Peyer's patch (tissue), 4 donors: Measurements from ENCODE around the gene KRTAP4-3. TPM values are rescaled to one million over a fixed set of nuclear protein-coding genes. Genes with fewer than 3 reads are reported as not detected.
"Not testable (repeated sequence)": the region's sequence is repeated elsewhere in the genome, so short reads cannot be mapped to it uniquely, and the experiment has no call there.

Source experiments
- DNase-seq, 3 donors: peaks; one replicate each; pipeline ENCODE4 v3.0.0-alpha.2; 2017 to 2019
- H3K27ac ChIP-seq, 4 donors: fragments of 200-600 bp; sonication (generic); one replicate each; pipeline ENCODE4 v1.5.1; 2016 to 2019
- H3K27me3 ChIP-seq, 2 donors: fragments of 200-600 bp; sonication (generic); one replicate each; pipeline ENCODE4 v1.5.1; 2019
- H3K36me3 ChIP-seq, 3 donors: fragments of 200-600 bp; sonication (generic); one replicate each; pipeline ENCODE4 v1.5.1; 2016 to 2019
- H3K4me1 ChIP-seq, 4 donors: fragments of 200-600 bp; sonication (generic); one replicate each; pipeline ENCODE4 v1.5.1; 2016 to 2019
- H3K4me3 ChIP-seq, 4 donors: fragments of 200-600 bp; sonication (generic); 1 replicate in 3 of 4; 2 replicates in 1 of 4; pipeline ENCODE4 v1.5.1; 2016 to 2019; ENCODE audit warnings: mild to moderate bottlenecking in 1 of 4
- H3K9me3 ChIP-seq, 4 donors: fragments of 200-600 bp; sonication (generic); one replicate each; pipeline ENCODE4 v1.5.1; 2016 to 2019; ENCODE audit warnings: mild to moderate bottlenecking in 1 of 4
- POLR2A ChIP-seq, 2 donors: fragments of 450-650 bp; IDR thresholded peaks; one replicate each; pipeline ENCODE4 v1.5.1; 2017; ENCODE audit warnings: antibody characterized with exemption in 2 of 2, mild to moderate bottlenecking in 2 of 2, moderate library complexity in 2 of 2
- total RNA-seq, 4 donors: library from RNA; depleted of rRNA; stranded (reverse); fragments of >200 nt; gene quantifications; one replicate each; pipeline ENCODE4 v1.1.0, GENCODE V29; 2016
- TF ChIP-seq, protein P1 (sequence below), 6 experiments: fragments of 450-650 bp in 4 of 6; fragments of 200-600 bp in 2 of 6; sonication (generic) in 1 of 6; IDR thresholded peaks; one replicate each; pipeline ENCODE4 v1.5.1; 2017 to 2019; ENCODE audit warnings: antibody characterized with exemption in 6 of 6, mild to moderate bottlenecking in 3 of 6, moderate library complexity in 1 of 6

The KRTAP4-3 gene
- total RNA-seq, 4 donors from 2014 or later: not detected

DNA sequence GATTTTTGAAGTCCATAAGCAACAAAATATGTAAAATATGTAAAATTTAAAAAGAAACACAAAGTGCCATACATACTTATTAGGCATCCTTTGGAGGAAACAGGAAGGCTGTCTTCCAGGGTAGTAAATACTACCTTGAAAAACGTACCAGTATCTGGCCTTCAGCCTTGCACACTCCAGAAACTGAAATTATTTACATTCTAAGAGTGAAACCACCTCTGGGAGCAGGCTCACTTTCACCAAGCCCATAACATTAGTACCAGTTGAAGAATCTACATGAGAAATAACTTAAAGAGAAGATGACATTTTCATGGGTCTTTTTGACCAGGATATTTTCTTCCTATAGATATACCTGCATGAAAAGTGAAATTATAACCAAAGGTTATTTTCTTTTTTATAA, 28.0 kb upstream of the KRTAP4-3 start:
- H3K4me3 ChIP-seq: no peak overlapping the region
- DNase-seq: no peak
- H3K9me3 ChIP-seq: no peaks in the 10 kb centered on the region
- TF ChIP-seq, protein P1, sequence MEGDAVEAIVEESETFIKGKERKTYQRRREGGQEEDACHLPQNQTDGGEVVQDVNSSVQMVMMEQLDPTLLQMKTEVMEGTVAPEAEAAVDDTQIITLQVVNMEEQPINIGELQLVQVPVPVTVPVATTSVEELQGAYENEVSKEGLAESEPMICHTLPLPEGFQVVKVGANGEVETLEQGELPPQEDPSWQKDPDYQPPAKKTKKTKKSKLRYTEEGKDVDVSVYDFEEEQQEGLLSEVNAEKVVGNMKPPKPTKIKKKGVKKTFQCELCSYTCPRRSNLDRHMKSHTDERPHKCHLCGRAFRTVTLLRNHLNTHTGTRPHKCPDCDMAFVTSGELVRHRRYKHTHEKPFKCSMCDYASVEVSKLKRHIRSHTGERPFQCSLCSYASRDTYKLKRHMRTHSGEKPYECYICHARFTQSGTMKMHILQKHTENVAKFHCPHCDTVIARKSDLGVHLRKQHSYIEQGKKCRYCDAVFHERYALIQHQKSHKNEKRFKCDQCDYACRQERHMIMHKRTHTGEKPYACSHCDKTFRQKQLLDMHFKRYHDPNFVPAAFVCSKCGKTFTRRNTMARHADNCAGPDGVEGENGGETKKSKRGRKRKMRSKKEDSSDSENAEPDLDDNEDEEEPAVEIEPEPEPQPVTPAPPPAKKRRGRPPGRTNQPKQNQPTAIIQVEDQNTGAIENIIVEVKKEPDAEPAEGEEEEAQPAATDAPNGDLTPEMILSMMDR (IDR thresholded peaks at IDR 0.05): no peak
- TF ChIP-seq POLR2A (IDR thresholded peaks at IDR 0.05): no peak
- H3K27me3 ChIP-seq: no peaks in the 10 kb centered on the region
- H3K36me3 ChIP-seq: no peaks in the 10 kb centered on the region
- no peaks in the 10 kb centered on the region for H3K4me1 ChIP-seq
- H3K27ac ChIP-seq: no peak overlapping the region

DNA sequence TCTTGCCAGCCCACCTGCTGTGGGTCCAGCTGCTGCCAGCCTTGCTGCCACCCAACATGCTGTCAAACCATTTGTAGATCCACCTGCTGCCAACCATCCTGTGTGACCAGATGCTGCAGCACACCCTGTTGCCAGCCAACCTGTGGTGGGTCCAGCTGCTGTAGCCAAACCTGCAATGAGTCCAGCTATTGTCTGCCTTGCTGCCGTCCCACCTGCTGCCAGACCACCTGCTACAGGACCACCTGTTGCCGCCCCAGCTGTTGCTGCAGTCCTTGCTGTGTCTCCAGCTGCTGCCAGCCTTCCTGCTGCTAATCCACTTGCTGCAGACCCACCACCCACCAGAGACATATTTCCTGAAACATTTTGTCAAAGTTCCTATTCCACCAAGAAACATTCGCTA, 22.3 kb upstream of the KRTAP4-3 start:
- Histone ChIP-seq H3K36me3 (no peaks in the 10 kb centered on the region), H3K27ac (no peak overlapping the region), H3K4me3 (no peak overlapping the region), H3K4me1 (no peaks in the 10 kb centered on the region), H3K9me3 (no peaks in the 10 kb centered on the region), H3K27me3 (no peaks in the 10 kb centered on the region)
- TF ChIP-seq, protein P1 (IDR thresholded peaks at IDR 0.05): no peak
- TF ChIP-seq POLR2A (IDR thresholded peaks at IDR 0.05): no peak
- no peak for DNase-seq

DNA sequence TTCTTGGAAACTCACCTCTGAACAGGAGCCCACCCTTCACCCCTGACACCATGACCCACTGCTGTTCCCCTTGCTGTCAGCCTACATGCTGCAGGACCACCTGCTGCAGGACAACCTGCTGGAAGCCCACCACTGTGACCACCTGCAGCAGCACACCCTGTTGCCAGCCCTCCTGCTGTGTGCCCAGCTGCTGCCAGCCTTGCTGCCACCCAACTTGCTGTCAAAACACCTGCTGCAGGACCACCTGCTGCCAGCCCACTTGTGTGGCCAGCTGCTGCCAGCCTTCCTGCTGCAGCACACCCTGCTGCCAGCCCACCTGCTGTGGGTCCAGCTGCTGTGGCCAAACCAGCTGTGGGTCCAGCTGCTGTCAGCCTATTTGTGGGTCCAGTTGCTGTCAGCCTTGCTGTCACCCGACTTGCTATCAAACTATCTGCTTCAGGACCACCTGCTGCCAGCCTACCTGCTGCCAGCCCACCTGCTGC, 21.9 kb upstream of the KRTAP4-3 start, which contains the start of gene KRTAP9-1:
Gene KRTAP9-1, plus strand, starts transcription at position 51 of the 482 bp plus-strand sequence. Its CDS starts 0 bp downstream, at position 51.
- not testable (repeated sequence) for H3K36me3 ChIP-seq, H3K27me3 ChIP-seq, H3K4me1 ChIP-seq, H3K9me3 ChIP-seq, H3K4me3 ChIP-seq, DNase-seq, H3K27ac ChIP-seq

DNA sequence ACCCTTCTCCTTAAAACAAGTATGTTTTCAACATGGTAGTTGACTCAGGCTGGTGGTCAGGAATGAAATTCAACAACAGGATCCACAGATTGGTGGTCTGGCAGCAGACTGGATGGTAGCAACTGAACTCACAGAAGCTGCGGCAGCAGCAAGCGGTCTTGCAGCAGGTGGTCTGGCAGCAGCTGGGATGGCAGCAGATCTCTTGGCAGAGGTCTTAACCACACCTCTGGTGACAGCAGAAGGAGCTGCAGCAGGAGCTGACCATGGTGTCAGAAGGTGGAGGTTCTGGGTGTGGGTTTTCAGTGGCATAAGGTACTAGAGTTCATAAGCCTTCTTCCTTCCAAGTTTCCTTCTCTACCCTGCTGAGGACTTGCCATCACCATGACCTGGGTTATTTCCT, 18.9 kb upstream of the KRTAP4-3 start:
- Histone ChIP-seq H3K36me3 (no peaks in the 10 kb centered on the region), H3K4me3 (no peak overlapping the region), H3K27ac (no peak overlapping the region), H3K9me3 (no peaks in the 10 kb centered on the region), H3K27me3 (no peaks in the 10 kb centered on the region), H3K4me1 (peaks cover 0 to 6% (median 0%) of the 10 kb centered on the region in 4 donors)
- no peak for TF ChIP-seq POLR2A (IDR thresholded peaks at IDR 0.05)
- TF ChIP-seq, protein P1 (IDR thresholded peaks at IDR 0.05): no peak
- no peak for DNase-seq

DNA sequence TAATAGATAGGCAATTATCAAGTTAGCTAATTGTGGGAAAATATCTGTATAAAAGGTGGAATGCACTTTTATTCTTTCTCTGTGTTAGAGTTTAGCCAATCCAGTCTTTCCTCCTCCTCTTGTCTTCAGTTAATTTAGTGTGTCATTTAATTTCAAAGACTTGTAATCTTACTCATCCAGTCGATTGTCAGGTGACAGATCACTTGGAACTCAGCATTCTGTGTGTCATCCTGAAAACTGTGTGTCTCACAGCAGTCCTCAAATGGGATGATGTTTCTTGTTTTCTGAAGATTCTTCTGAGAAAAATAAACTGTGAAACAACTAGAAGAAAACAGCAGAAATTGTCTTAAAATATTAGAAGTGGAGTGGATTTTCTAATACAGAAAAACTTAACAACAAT, 17.0 kb upstream of the KRTAP4-3 start:
- no peaks in the 10 kb centered on the region for H3K27me3 ChIP-seq
- TF ChIP-seq, protein P1 (IDR thresholded peaks at IDR 0.05): no peak
- TF ChIP-seq POLR2A (IDR thresholded peaks at IDR 0.05): no peak
- H3K4me1 ChIP-seq: peaks cover 0 to 6% (median 0%) of the 10 kb centered on the region in 4 donors
- H3K36me3 ChIP-seq: no peaks in the 10 kb centered on the region
- H3K9me3 ChIP-seq: no peaks in the 10 kb centered on the region
- no peak for DNase-seq
- H3K4me3 ChIP-seq: no peak overlapping the region
- no peak overlapping the region for H3K27ac ChIP-seq

DNA sequence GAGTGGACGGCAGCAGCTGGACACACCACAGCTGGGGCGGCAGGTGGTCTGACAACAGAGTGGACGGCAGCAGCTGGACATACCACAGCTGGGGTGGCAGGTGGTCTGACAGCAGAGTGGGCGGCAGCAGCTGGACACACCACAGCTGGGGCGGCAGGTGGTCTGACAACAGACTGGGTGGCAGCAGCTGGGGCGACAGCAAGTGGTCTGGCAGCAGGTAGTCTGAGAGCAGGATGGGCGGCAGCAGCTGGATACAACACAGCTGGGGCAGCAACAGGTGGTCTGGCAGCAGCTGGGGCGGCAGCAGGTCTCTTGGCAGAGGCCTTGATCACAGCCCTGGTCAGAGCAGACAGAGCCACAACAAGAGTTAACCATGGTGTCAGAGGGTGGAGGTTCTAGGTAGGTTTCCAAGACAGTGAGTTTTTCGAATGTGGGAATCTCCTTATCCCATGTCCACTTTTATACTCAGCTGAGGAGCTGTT, 16.5 kb upstream of the KRTAP4-3 start, which contains the start of gene KRTAP4-1:
Gene KRTAP4-1, minus strand, starts transcription at position 432 of the 482 bp plus-strand sequence. Its CDS starts 57 bp downstream, at position 375.
- DNase-seq: no peak
- TF ChIP-seq, protein P1 (IDR thresholded peaks at IDR 0.05): no peak
- no peak for TF ChIP-seq POLR2A (IDR thresholded peaks at IDR 0.05)
- no peaks in the 10 kb centered on the region for H3K27me3 ChIP-seq
- no peak within 1 kb of the TSS for H3K27ac ChIP-seq
- no peak within 1 kb of the TSS for H3K4me3 ChIP-seq
- no peaks in the 10 kb centered on the region for H3K36me3 ChIP-seq
- H3K9me3 ChIP-seq: no peaks in the 10 kb centered on the region
- H3K4me1 ChIP-seq: peaks cover 0 to 6% (median 0%) of the 10 kb centered on the region in 4 donors
